Choroid plexus epithelial cell (primary cell): ENCODE results near the gene CSNK1A1.
A peak's percentile ranks its signal among the peaks of the same experiment; 100 is the strongest.

ENCODE experiments used
- DNase-seq: peaks from one replicate; pipeline ENCODE4 v3.0.0-alpha.2; 2010; ENCODE audit warnings: low read depth
- H3K4me3 ChIP-seq: 2 replicates; pipeline ENCODE4 v1.5.1; 2011; ENCODE audit warnings: low read depth, mild to moderate bottlenecking, control low read depth, low read length, moderate library complexity
- CTCF ChIP-seq: conservative IDR thresholded peaks from 2 replicates; pipeline ENCODE4 v1.5.1; 2011; ENCODE audit warnings: low read depth, mild to moderate bottlenecking, control low read depth, inconsistent platforms, low read length, moderate library complexity

Gene CSNK1A1

GRCh38 chr5:149581931-149582768 is 30.9 kb upstream of the CSNK1A1 start:
- DNase-seq = peak; percentile 65
- H3K4me3 ChIP-seq = peak overlapping the region; percentile 59
- no peak for TF ChIP-seq CTCF

GRCh38 chr5:149581192-149581861 is 30.1 kb upstream of the CSNK1A1 start, which contains the start of gene ARHGEF37:
TSS of gene ARHGEF37 (plus strand) at chr5:149581498. CDS start at chr5:149597770, 16,272 bp downstream.
- H3K4me3 ChIP-seq = peak within 1 kb of the TSS; percentile 59
- no peak for TF ChIP-seq CTCF
- DNase-seq = peak; percentile 50

- no peak for TF ChIP-seq CTCF
- peak overlapping the region; percentile 59 for H3K4me3 ChIP-seq
- DNase-seq = no peak
Measured at GRCh38 chr5:149580808-149581191, 29.6 kb upstream of the CSNK1A1 start.

GRCh38 chr5:149578896-149579295 is 27.7 kb upstream of the CSNK1A1 start:
- no peak for TF ChIP-seq CTCF
- no peak overlapping the region for H3K4me3 ChIP-seq

GRCh38 chr5:149576021-149576420 is 24.8 kb upstream of the CSNK1A1 start:
- no peak for TF ChIP-seq CTCF
- H3K4me3 ChIP-seq = no peak overlapping the region
- no peak for DNase-seq

More at GRCh38 chr5:149578896-149579295, 27.7 kb upstream of the CSNK1A1 start:
- no peak for DNase-seq

- no peak for DNase-seq
- no peak for TF ChIP-seq CTCF
- no peak overlapping the region for H3K4me3 ChIP-seq
Measured at GRCh38 chr5:149575131-149575530, 23.9 kb upstream of the CSNK1A1 start.
